K562 (cell line): ENCODE data around the gene ADCY4. TPM values are rescaled to one million over a fixed set of nuclear protein-coding genes. Genes with fewer than 3 reads are reported as not detected.

Experiments used
- ATAC-seq: fragments of 200-7000 bp; cut with Tn5 transposase; 3 replicates; pipeline ENCODE4 v1.9.1; 2020; ENCODE audit warnings: moderate library complexity
- BruUV-seq: library from RNA; stranded (reverse); fragments of 400-500 nt; replicated peaks from 2 replicates; lab custom pipeline; 2021; lab: Mats Ljungman, UMichigan
- CTCF ChIA-PET: fragments of 300-600 bp; formaldehyde crosslinking; extraction: SDS; loops from one replicate; lab custom pipeline; 2021; ENCODE audit warnings: low intra/inter-chr PET ratio; lab: Yijun Ruan, JAX
- POLR2A ChIA-PET: fragments of 300-600, 350-650 bp; sonication (Branson Sonifier 250); formaldehyde crosslinking; extraction: SDS; loops from one replicate; lab custom pipeline; 2021; ENCODE audit warnings: antibody characterized with exemption, inconsistent platforms; lab: Yijun Ruan, JAX
- DNase-seq, 4 experiments: peaks; one replicate each; pipeline versions ENCODE4 v3.0.0 to v3.0.0-alpha.2; 2011 to 2018; ENCODE audit warnings: low spot score in 3 of 4, mixed read lengths in 3 of 4; ENCODE audit errors: extremely low read depth in 1 of 4
- FAIRE-seq: peaks from 2 replicates; lab custom pipeline; 2011; peaks lifted over from hg19 to GRCh38; lab: Jason Lieb, UNC
- H2AFZ ChIP-seq: 2 replicates; pipeline ENCODE4 v1.6.0; 2011; ENCODE audit warnings: low read depth, low read length, control low read depth, inconsistent platforms
- H3K27ac ChIP-seq: fragments of 200-600 bp; 3 replicates; pipeline ENCODE4 v1.8.0; 2011; ENCODE audit warnings: low read depth, mild to moderate bottlenecking, control low read depth, inconsistent platforms, low read length, moderate library complexity, mixed read lengths; ENCODE audit errors: extremely low read depth
- H3K27me3 ChIP-seq, 2 experiments: fragments of 300-600 bp in 1 of 2; 2 replicates in 1 of 2; 3 replicates in 1 of 2; pipeline versions ENCODE4 v1.6.0 to v1.8.0; 2011; ENCODE audit warnings: inconsistent platforms in 2 of 2, low read length in 2 of 2, mild to moderate bottlenecking in 1 of 2, mixed read lengths in 1 of 2, moderate library complexity in 1 of 2; ENCODE audit not compliant: control insufficient read depth in 2 of 2, insufficient read depth in 2 of 2
- H3K36me3 ChIP-seq: fragments of 300-600 bp; 3 replicates; pipeline ENCODE4 v1.8.0; 2011; ENCODE audit warnings: mild to moderate bottlenecking, low read length, inconsistent platforms; ENCODE audit not compliant: control insufficient read depth, insufficient read depth
- H3K4me1 ChIP-seq, 2 experiments: fragments of 200-600 bp in 1 of 2; replicated peaks in 1 of 2; 2 replicates in 1 of 2; 3 replicates in 1 of 2; pipeline versions ENCODE4 v1.5.1 to v1.8.0; 2011; ENCODE audit warnings: inconsistent platforms in 2 of 2, low read length in 2 of 2, mild to moderate bottlenecking in 1 of 2, mixed read lengths in 1 of 2, moderate library complexity in 1 of 2; ENCODE audit not compliant: control insufficient read depth in 2 of 2, insufficient read depth in 2 of 2
- H3K4me2 ChIP-seq: 2 replicates; pipeline ENCODE4 v1.6.1; 2011; ENCODE audit warnings: low read length, control low read depth, inconsistent platforms, mixed read lengths; ENCODE audit not compliant: insufficient read depth
- H3K4me3 ChIP-seq: fragments of 200-600 bp; sonication (generic), shearing (Covaris generic); 2 replicates; pipeline ENCODE4 v1.5.1; 2016; ENCODE audit warnings: control low read depth, inconsistent platforms
- H3K79me2 ChIP-seq: fragments of 200-600 bp; 3 replicates; pipeline ENCODE4 v1.8.0; 2011; ENCODE audit warnings: low read length, inconsistent platforms; ENCODE audit not compliant: control insufficient read depth, insufficient read depth
- H3K9ac ChIP-seq, 2 experiments: 2 replicates each; pipeline versions ENCODE4 v1.6.0 to v1.6.1; 2011; ENCODE audit warnings: low read depth in 2 of 2, low read length in 2 of 2, control low read depth in 1 of 2, inconsistent platforms in 1 of 2, mild to moderate bottlenecking in 1 of 2, mixed read lengths in 1 of 2; ENCODE audit not compliant: insufficient read depth in 1 of 2
- H3K9me1 ChIP-seq: one replicate; pipeline ENCODE4 v1.6.0; 2011; ENCODE audit warnings: inconsistent platforms, mild to moderate bottlenecking, low read length, moderate library complexity; ENCODE audit not compliant: control insufficient read depth, insufficient read depth
- H3K9me3 ChIP-seq: replicated peaks from 2 replicates; pipeline ENCODE4 v1.5.1; 2011; ENCODE audit warnings: low read depth, low read length, inconsistent platforms; ENCODE audit not compliant: control insufficient read depth, insufficient read depth
- H4K20me1 ChIP-seq: replicated peaks from 2 replicates; pipeline ENCODE4 v1.6.1; 2011; ENCODE audit warnings: low read length, inconsistent platforms, mixed read lengths; ENCODE audit not compliant: control insufficient read depth, insufficient read depth
- BRCA1 ChIP-seq, 2 experiments: fragments of 450-650 bp in 1 of 2; sonication (generic) in 1 of 2; formaldehyde crosslinking in 1 of 2; IDR thresholded peaks; 2 replicates each; pipeline versions ENCODE4 v1.5.0 to v1.6.1; 2017 to 2020; ENCODE audit warnings: mild to moderate bottlenecking in 1 of 2, missing genetic modification reagents in 1 of 2
- CHD1 ChIP-seq: fragments of 200-600 bp; sonication (generic); IDR thresholded peaks from one replicate; pipeline ENCODE4 v1.6.1; 2012; ENCODE audit warnings: mild to moderate bottlenecking, moderate library complexity, low read length, inconsistent platforms
- CREM ChIP-seq: IDR thresholded peaks from 2 replicates; pipeline ENCODE4 v1.6.1; 2014; ENCODE audit warnings: antibody characterized with exemption, low read depth
- GTF2A2 ChIP-seq: IDR thresholded peaks from 2 replicates; pipeline ENCODE4 v1.6.1; 2016; ENCODE audit warnings: mild to moderate bottlenecking, missing genetic modification characterization, missing compliant biosample characterization
- HMG20B ChIP-seq: fragments of 250-450 bp; sonication (Bioruptor Pico); IDR thresholded peaks from 2 replicates; pipeline ENCODE4 v1.5.0; 2021; ENCODE audit warnings: mild to moderate bottlenecking
- MYNN ChIP-seq, 2 experiments: sonication (generic); formaldehyde crosslinking in 1 of 2; IDR thresholded peaks; 2 replicates each; pipeline versions ENCODE4 v1.5.0 to v1.6.1; 2016 to 2020; ENCODE audit warnings: antibody characterized with exemption in 1 of 2, missing genetic modification reagents in 1 of 2
- RAD21 ChIP-seq, 2 experiments: fragments of 250-450 bp in 1 of 2; fragments of 450-650 bp in 1 of 2; sonication (Bioruptor Pico) in 1 of 2; formaldehyde crosslinking in 1 of 2; IDR thresholded peaks in 1 of 2; conservative IDR thresholded peaks in 1 of 2; 2 replicates each; pipeline versions ENCODE4 v1.4.0 to v1.8.0; 2020 to 2022; ENCODE audit warnings: mild to moderate bottlenecking in 2 of 2, moderate library complexity in 1 of 2
- RBBP5 ChIP-seq: fragments of 200-600 bp; sonication (generic); IDR thresholded peaks from 2 replicates; pipeline ENCODE4 v1.6.1; 2012; ENCODE audit warnings: borderline replicate concordance, mild to moderate bottlenecking, low read length, control low read depth, inconsistent platforms; ENCODE audit not compliant: insufficient read depth, poor library complexity, severe bottlenecking
- ZBTB8A ChIP-seq: fragments of 450-650 bp; IDR thresholded peaks from 2 replicates; pipeline ENCODE4 v1.6.1; 2018; ENCODE audit warnings: mild to moderate bottlenecking, moderate library complexity; ENCODE audit not compliant: partially characterized antibody
- ZNF445 ChIP-seq: fragments of 250-450 bp; sonication (Bioruptor Pico); IDR thresholded peaks from 2 replicates; pipeline ENCODE4 v1.4.0; 2020; ENCODE audit warnings: low read depth, mild to moderate bottlenecking, moderate library complexity
- ZNF551 ChIP-seq: fragments of 250-450 bp; sonication (Bioruptor Pico); IDR thresholded peaks from 2 replicates; pipeline ENCODE4 v1.5.0; 2021; ENCODE audit warnings: mild to moderate bottlenecking, moderate library complexity
- ZNF696 ChIP-seq: fragments of 250-450 bp; sonication (Bioruptor Pico); conservative IDR thresholded peaks from 2 replicates; pipeline ENCODE4 v1.4.0; 2020; ENCODE audit warnings: mild to moderate bottlenecking, moderate library complexity
- ZNF75A ChIP-seq: fragments of 450-650 bp; formaldehyde crosslinking; IDR thresholded peaks from 2 replicates; pipeline ENCODE4 v1.4.0; 2020; ENCODE audit warnings: mild to moderate bottlenecking
- whole genome bisulfite sequencing: fragments of 100-300 bp; shearing (Covaris generic); methylation state at CpG from one replicate; pipeline ENCODE4 v1.1.6; 2016; ENCODE audit warnings: low coverage, mixed read lengths; ENCODE audit not compliant: insufficient coverage; ENCODE audit errors: missing lambda C conversion rate; 5-methylcytosine and 5-hydroxymethylcytosine counted together
- in situ Hi-C: fragments of 300-500 bp; cut with MboI; formaldehyde crosslinking; loops from 4 replicates; pipeline ENCODE4 v1.15.0; 2018; ENCODE audit warnings: inconsistent platforms, mixed read lengths
- intact Hi-C: fragments of 100-400 bp; cut with micrococcal nuclease; formaldehyde crosslinking; loops from 2 replicates; pipeline ENCODE4 v1.14.2; 2022
- polyA plus RNA-seq, 8 experiments: library from polyadenylated mRNA; depleted of rRNA in 4 of 8; stranded (reverse) in 5 of 8; unstranded in 3 of 8; fragments of >200 nt; fragmentation: Nextera tagmentation in 2 of 8; fragmentation: Illumina TruSeq in 1 of 8; extraction: Ambion mirVana in 2 of 8; extraction: Trizol in 1 of 8; gene quantifications; 2 replicates each; pipeline versions ENCODE4 v1.2.1 to v1.2.3, GENCODE V29; 2011 to 2014; ENCODE audit warnings: inconsistent platforms in 1 of 8, missing spikeins in 1 of 8
- total RNA-seq, 7 experiments: library from RNA; depleted of rRNA in 6 of 7; stranded (reverse); fragments of >200 nt in 6 of 7; fragmentation: Illumina TruSeq in 2 of 7; extraction: Trizol in 2 of 7; gene quantifications; 2 replicates each; pipeline versions ENCODE4 v1.2.1 to v1.2.3, GENCODE V29; 2011 to 2021; ENCODE audit warnings: low replicate concordance in 1 of 7
- TF ChIP-seq, protein P1 (sequence below): fragments of 200-400 bp; formaldehyde crosslinking; IDR thresholded peaks from 2 replicates; pipeline ENCODE4 v1.6.1; 2017; ENCODE audit warnings: mild to moderate bottlenecking, low read depth, low read length, moderate library complexity
- TF ChIP-seq, protein P2 (sequence below), 2 experiments: fragments of 200-800 bp in 1 of 2; sonication (Bioruptor generic) in 1 of 2; sonication (generic) in 1 of 2; formaldehyde crosslinking in 1 of 2; IDR thresholded peaks in 1 of 2; conservative IDR thresholded peaks in 1 of 2; 2 replicates each; pipeline versions ENCODE4 v1.5.0 to v1.6.1; 2016 to 2020; ENCODE audit warnings: missing compliant biosample characterization in 1 of 2, missing genetic modification characterization in 1 of 2, missing genetic modification reagents in 1 of 2
- TF ChIP-seq, protein P3 (sequence below): fragments of 250-450 bp; sonication (Bioruptor Pico); IDR thresholded peaks from 2 replicates; pipeline ENCODE4 v1.8.0; 2021; ENCODE audit warnings: mild to moderate bottlenecking, moderate library complexity

ADCY4 gene
- total and polyA plus RNA-seq, 9 of the 15 experiments (the other 6 are each of a cell fraction or from before 2014, with no cell fraction given): 0.04 to 0.31 (median 0.15) TPM; not detected in 2

DNA sequence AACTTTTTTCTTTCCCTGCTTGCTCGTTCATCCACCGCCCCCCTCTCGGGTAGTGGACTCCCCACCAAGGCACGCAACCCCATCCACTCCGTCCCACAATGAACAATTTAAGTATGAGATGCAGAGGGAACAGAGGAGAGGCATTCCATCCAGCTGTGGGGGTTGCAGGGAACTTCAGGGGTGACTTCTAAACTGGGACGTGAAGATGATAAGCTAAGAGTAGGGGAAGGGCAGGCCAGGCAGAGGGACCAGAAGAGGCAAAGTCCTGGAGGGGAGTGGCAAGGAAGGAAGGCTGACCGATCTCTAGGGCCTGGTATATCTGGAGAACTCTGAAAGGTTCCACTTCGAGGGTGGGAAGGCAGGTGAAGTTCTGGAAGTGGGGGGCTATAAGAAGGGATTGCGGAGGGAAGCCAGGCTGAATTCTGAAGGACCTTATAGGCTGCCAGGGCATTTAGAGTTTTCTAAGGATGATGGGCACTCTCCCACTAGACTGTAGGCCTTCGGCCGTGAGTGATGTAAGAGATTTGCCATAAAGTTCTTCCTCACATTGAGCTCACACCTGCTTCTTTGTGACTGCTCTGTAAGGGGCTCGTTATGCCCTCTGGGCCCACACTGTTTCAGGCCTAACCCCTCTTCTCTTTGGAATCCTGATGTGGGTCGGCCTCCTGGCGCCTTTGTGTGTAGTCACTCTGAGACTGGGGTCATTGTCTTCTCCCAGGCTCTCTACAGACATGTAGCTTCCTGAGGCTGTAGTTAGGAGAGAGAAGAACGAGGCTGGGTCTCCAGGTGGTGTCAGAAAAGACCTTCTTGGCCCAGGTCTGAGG, 45.2 kb upstream of the ADCY4 start:
- no peak overlapping the region for H3K9ac ChIP-seq
- CTCF ChIA-PET: no interaction called here
- no peaks in the 10 kb centered on the region for H4K20me1 ChIP-seq
- FAIRE-seq (no peak), DNase-seq (no peak), ATAC-seq (no peak)
- in situ Hi-C loops (no loop called here), intact Hi-C loops (no loop called here)
- no peak overlapping the region for H2AFZ ChIP-seq
- no peak overlapping the region for H3K4me2 ChIP-seq
- 52% methylated on average over 13 of the region's 15 CpGs for WGBS
- H3K4me3 ChIP-seq: no peak overlapping the region
- POLR2A ChIA-PET: interaction anchor here (0.6 to 1.6 kb wide), 2 partner anchors 10 to 15 kb away, joined by 3 to 6 read pairs; no protein-coding TSS in a partner anchor
- no peaks in the 10 kb centered on the region for H3K9me3 ChIP-seq
- no peaks in the 10 kb centered on the region for H3K79me2 ChIP-seq
- H3K27me3 ChIP-seq: no peaks in the 10 kb centered on the region
- BruUV-seq: no TSS peak
- peaks cover 18 to 24% of the 10 kb centered on the region in 2 experiments for H3K4me1 ChIP-seq
- H3K9me1 ChIP-seq: no peaks in the 10 kb centered on the region
- no peak overlapping the region for H3K27ac ChIP-seq
- H3K36me3 ChIP-seq: no peaks in the 10 kb centered on the region
- no peak for TF ChIP-seq RBBP5
- no peak for TF ChIP-seq ZNF696 (CRISPR knock-in tag)
- no peak for TF ChIP-seq CREM
- TF ChIP-seq, protein P1, sequence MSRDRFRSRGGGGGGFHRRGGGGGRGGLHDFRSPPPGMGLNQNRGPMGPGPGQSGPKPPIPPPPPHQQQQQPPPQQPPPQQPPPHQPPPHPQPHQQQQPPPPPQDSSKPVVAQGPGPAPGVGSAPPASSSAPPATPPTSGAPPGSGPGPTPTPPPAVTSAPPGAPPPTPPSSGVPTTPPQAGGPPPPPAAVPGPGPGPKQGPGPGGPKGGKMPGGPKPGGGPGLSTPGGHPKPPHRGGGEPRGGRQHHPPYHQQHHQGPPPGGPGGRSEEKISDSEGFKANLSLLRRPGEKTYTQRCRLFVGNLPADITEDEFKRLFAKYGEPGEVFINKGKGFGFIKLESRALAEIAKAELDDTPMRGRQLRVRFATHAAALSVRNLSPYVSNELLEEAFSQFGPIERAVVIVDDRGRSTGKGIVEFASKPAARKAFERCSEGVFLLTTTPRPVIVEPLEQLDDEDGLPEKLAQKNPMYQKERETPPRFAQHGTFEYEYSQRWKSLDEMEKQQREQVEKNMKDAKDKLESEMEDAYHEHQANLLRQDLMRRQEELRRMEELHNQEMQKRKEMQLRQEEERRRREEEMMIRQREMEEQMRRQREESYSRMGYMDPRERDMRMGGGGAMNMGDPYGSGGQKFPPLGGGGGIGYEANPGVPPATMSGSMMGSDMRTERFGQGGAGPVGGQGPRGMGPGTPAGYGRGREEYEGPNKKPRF: no peak
- no peak for TF ChIP-seq ZBTB8A
- no peak for TF ChIP-seq MYNN (IDR thresholded peaks at IDR 0.05)
- TF ChIP-seq MYNN (CRISPR knock-in tag; IDR thresholded peaks at IDR 0.05): no peak
- TF ChIP-seq GTF2A2: no peak
- no peak for TF ChIP-seq ZNF551 (CRISPR knock-in tag)
- no peak for TF ChIP-seq RAD21 (CRISPR knock-in tag; conservative IDR thresholded peaks at IDR 0.05 in 1 of 2, IDR thresholded peaks at IDR 0.05 in 1 of 2)
- TF ChIP-seq BRCA1 (IDR thresholded peaks at IDR 0.05): no peak
- no peak for TF ChIP-seq BRCA1 (CRISPR knock-in tag; IDR thresholded peaks at IDR 0.05)
- no peak for TF ChIP-seq CHD1
- TF ChIP-seq, protein P2, sequence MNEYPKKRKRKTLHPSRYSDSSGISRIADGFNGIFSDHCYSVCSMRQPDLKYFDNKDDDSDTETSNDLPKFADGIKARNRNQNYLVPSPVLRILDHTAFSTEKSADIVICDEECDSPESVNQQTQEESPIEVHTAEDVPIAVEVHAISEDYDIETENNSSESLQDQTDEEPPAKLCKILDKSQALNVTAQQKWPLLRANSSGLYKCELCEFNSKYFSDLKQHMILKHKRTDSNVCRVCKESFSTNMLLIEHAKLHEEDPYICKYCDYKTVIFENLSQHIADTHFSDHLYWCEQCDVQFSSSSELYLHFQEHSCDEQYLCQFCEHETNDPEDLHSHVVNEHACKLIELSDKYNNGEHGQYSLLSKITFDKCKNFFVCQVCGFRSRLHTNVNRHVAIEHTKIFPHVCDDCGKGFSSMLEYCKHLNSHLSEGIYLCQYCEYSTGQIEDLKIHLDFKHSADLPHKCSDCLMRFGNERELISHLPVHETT (CRISPR knock-in tag; conservative IDR thresholded peaks at IDR 0.05 in 1 of 2, IDR thresholded peaks at IDR 0.05 in 1 of 2): no peak
- TF ChIP-seq ZNF75A (CRISPR knock-in tag): no peak
- no peak for TF ChIP-seq HMG20B
- TF ChIP-seq ZNF445 (CRISPR knock-in tag): no peak
- TF ChIP-seq, protein P3, sequence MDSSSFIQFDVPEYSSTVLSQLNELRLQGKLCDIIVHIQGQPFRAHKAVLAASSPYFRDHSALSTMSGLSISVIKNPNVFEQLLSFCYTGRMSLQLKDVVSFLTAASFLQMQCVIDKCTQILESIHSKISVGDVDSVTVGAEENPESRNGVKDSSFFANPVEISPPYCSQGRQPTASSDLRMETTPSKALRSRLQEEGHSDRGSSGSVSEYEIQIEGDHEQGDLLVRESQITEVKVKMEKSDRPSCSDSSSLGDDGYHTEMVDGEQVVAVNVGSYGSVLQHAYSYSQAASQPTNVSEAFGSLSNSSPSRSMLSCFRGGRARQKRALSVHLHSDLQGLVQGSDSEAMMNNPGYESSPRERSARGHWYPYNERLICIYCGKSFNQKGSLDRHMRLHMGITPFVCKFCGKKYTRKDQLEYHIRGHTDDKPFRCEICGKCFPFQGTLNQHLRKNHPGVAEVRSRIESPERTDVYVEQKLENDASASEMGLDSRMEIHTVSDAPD (CRISPR knock-in tag): no peak
